HuH-7.5 (cell line): Measurements from ENCODE around the gene ZXDC.

Experiments
- DNase-seq: peaks from one replicate; pipeline ENCODE4 v3.0.0; 2011; ENCODE audit warnings: low spot score

The ZXDC gene

DNA sequence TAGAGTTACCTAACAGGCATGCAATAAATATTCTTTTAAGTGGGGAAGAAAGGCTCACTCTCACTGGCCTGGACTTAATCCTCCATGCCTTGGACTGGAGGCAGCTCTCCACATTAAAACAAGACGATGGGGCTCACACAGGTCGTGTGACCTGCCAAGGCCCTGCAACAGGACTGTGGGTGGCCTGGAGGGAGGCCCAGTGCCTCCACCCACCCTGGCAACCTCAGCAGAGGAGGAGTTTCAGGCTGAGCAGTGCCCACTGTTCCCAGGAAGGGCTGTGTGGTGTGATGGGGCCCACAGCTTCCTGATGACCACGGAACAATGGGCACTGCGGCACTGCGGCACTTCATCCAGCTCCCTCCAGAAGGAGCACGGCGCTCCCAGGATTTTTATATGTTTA, 36.3 kb upstream of the ZXDC start:
- no peak for DNase-seq

DNA sequence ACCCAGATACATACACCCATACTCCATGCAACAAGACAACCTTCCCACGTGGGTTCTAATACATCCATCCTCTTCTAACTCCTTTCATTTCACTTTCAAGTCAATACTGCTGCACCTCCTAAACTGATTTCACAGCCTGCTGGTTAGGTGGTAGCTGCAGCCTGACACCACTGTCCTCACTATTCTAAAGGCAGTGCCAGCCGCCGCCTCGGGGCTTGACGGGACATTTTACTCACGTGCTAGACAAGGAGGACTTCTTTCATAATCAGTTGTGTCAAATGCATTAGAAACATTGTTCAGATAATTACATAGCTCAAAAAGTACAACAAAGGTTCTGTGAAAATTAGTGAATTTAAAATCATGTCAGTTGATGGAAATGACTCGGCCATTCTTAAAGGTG, 35.6 kb upstream of the ZXDC start:
- no peak for DNase-seq

- no peak for DNase-seq
Measured at GRCh38 chr3:126510308-126510910, 34.7 kb upstream of the ZXDC start.

DNA sequence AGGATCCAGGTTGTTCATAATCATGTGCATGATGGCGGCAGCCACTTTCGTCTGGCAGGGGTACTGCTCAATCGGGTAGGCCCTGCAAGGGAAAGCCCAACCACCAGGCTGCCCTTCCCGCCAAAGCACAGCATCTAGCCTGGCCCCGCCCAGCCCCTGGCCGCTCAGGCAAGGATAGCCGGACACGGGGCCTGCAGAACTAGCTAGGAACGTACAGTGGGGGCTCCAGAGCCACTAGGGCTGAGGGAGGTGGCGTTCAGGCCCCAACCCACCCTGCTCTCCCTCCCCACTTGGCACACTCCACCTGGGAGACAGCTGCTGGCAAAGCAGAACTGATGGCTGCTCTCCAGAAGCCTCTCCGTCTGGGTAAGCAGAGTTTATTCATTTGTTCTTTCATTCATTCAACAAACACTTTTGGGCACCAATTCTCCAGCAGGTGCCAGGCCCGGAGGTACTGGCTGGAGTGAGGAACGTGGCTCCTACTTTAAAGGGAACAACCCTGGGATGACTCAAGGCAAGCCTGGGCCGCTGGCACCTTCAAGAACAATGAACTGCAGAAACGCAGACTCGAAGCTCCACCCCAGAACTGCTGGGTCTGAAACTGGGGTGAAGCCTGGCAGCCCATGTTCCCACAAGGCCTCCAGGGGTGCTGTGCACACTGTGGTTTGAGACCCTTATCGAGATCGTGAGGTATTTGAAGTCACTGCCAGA, 34.1 kb upstream of the ZXDC start:
- no peak for DNase-seq

DNA sequence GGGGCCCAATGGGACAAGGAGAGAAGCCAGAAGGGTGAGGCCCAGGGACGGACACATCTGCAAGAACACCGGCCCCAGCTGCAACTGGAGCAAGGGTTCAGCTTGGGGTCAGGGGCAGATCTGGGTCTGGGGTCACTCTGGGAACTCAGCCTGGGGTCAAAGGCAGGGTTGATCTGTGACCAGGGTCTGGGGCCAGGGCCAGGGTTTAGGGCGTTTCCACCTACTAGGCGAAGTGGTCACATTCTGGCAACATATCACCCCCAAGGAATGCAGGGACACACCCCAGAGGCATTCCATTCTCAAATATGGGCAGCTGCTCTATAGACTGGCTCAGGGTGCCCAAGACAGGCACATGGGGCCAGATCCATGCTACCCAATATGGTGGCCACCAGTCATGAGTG, 32.9 kb upstream of the ZXDC start:
- DNase-seq = no peak

- DNase-seq = no peak
Measured at GRCh38 chr3:126507886-126508285, 32.2 kb upstream of the ZXDC start.

- DNase-seq = no peak
Measured at GRCh38 chr3:126503701-126504100, 28.0 kb upstream of the ZXDC start.

GRCh38 chr3:126502656-126503055, 27.0 kb upstream of the ZXDC start:
- no peak for DNase-seq

- no peak for DNase-seq
Measured at GRCh38 chr3:126501736-126502135, 26.0 kb upstream of the ZXDC start.

GRCh38 chr3:126501054-126501453, 25.4 kb upstream of the ZXDC start:
- no peak for DNase-seq

GRCh38 chr3:126500016-126500415, 24.3 kb upstream of the ZXDC start:
- no peak for DNase-seq

DNA sequence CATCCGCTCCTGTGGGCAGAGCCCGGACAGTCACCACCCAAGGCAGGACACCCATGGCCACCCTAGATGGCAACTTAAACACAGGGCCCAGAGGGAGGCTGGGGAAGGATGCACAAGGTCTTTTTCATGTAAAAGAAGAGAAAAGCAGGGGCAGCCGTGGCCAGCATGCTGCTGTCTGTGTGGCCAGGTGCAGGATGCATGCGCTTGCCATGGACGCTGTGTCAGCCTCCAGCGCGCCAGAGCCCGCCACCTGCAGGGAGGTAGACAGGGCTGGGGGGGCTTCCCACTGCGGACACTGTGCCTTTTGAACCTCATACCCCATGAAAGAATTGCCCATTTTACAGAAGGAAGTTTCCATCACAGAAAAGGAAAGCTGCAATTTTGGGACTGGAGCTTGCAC, 23.7 kb upstream of the ZXDC start:
- DNase-seq = no peak

GRCh38 chr3:126498929-126499328, 23.2 kb upstream of the ZXDC start:
- DNase-seq = no peak

GRCh38 chr3:126498461-126498860, 22.8 kb upstream of the ZXDC start:
- DNase-seq = no peak

GRCh38 chr3:126497956-126498355, 22.3 kb upstream of the ZXDC start:
- no peak for DNase-seq

GRCh38 chr3:126496894-126497850, 21.5 kb upstream of the ZXDC start:
- no peak for DNase-seq

GRCh38 chr3:126495786-126496185, 20.1 kb upstream of the ZXDC start:
- no peak for DNase-seq

DNA sequence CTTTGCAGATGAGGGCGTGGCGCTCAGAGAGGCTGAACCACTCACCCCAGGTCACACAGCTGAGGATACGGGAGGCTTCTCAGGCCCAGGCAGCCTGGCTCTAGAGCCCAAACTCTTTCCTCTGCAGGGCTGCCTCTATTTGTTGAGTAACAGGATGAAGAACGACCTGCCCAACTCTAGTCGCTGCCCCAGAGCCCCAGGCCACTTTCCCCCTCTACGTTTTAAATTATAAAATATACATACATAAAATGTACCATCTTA, 19.2 kb upstream of the ZXDC start:
- DNase-seq = no peak

DNA sequence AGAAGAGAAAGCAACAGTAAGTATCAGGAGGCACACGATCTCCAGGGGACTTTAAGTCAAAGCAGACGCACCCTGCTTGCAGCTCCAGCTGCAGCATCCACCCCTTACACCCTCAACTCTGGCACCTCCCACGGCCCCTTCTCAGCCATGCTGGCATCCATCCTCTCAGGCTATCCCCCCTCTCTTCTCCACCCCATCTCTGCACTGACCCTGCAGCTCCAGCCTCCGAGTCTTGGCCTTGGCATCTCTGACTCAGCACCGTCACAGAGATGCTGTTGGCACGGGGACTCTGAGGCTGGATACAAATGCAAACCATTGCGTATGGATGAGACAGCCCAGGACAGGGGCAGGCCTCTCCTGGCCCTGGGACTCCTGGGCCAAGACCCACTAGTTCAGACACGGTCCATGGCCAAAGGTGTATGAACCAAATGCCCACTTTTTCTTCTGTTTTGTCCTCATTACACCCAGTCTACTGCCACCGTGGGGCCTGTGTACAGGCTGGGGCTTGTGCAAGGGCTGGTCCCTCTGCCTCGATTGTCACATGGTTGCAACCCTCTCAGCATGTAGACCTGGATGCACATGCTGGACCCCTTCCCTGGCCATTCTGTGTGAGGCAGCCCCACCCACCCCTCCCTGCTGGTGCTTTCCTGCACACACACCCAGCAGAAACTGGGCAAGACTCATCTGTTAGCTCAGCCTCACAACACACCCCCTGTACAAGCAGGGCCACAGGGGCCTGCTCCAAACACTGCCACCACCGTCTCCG, 18.7 kb upstream of the ZXDC start:
- no peak for DNase-seq

DNA sequence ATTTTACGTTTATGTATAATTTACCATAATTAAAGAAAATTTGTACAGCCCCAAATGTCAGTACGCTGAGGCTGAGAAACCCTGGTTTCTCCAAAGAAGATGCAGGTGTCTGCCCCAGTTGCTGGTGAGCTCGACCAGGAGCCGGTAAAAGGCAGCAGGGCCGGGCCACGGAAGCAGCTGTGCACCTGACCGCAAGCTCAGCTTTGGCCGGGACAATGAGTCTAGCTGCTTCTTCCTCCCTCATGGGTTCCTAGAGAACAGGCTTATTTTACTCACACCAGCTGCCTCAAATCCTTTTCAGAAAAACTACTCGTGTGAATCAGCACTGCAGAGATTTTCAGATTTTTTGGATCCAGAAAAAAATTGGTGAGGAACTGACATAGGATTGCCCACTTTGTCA, 18.0 kb upstream of the ZXDC start:
- DNase-seq = no peak

DNA sequence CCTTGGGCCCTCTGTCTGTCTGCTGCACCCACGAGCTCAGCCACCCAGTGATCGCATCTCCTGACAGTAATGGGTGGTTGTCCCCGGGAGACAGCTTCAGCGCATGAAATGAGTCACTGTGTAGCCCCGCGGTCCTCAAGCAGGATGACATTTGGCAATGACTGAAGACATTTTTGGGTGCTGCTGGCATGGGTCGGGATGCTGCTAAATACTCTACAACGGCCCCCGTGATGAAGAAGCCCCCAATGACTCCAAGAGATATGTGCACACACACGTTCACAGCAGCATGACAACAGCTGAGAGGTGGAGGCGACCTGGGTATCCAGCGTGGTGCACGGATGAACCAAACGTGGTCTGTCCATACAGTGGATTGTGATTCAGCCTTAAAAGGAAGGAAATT, 17.4 kb upstream of the ZXDC start:
- DNase-seq = no peak

- DNase-seq = no peak
Measured at GRCh38 chr3:126491221-126492013, 15.7 kb upstream of the ZXDC start.
